SK-N-MC (cell line): ENCODE data around the gene ATF5.
"Not testable (repeated sequence)": the region's sequence is repeated elsewhere in the genome, so short reads cannot be mapped to it uniquely, and the experiment has no call there.

Experiments used
- DNase-seq: peaks from one replicate; pipeline ENCODE4 v3.0.0-alpha.2; 2011; ENCODE audit warnings: low read depth, low spot score
- H3K27ac ChIP-seq: fragments of 200-600 bp; sonication (generic); 2 replicates; pipeline ENCODE4 v1.5.1; 2016; ENCODE audit warnings: mixed run types
- H3K36me3 ChIP-seq: fragments of 200-600 bp; sonication (generic); 2 replicates; pipeline ENCODE4 v1.6.1; 2017; ENCODE audit warnings: antibody characterized with exemption, low read length, mixed read lengths; ENCODE audit not compliant: insufficient read depth
- H3K4me3 ChIP-seq: fragments of 200-600 bp; sonication (generic); 2 replicates; pipeline ENCODE4 v1.5.1; 2016
- H3K9ac ChIP-seq: fragments of 200-600 bp; sonication (generic); 2 replicates; pipeline ENCODE4 v1.8.0; 2017; ENCODE audit warnings: mixed run types, mixed read lengths; ENCODE audit not compliant: insufficient read length
- H3K9me3 ChIP-seq: fragments of 200-600 bp; sonication (generic); 2 replicates; pipeline ENCODE4 v1.6.1; 2017; ENCODE audit warnings: low read depth, mild to moderate bottlenecking, antibody characterized with exemption, low read length, moderate library complexity, mixed read lengths
- EZH2 ChIP-seq: fragments of 200-600 bp; sonication (generic); IDR thresholded peaks from one replicate; pipeline ENCODE4 v1.6.1; 2017; ENCODE audit warnings: antibody characterized with exemption
- FOXP2 ChIP-seq: optimal IDR thresholded peaks from 2 replicates; pipeline ENCODE3; 2011; ENCODE audit warnings: mild to moderate bottlenecking, moderate library complexity; ENCODE audit not compliant: insufficient read depth; ENCODE audit errors: extremely low read length, control extremely low read depth
- POLR2AphosphoS5 ChIP-seq: IDR thresholded peaks from 2 replicates; pipeline ENCODE4 v1.6.1; 2012; ENCODE audit warnings: mild to moderate bottlenecking, low read depth, low read length, borderline replicate concordance

The ATF5 gene

DNA sequence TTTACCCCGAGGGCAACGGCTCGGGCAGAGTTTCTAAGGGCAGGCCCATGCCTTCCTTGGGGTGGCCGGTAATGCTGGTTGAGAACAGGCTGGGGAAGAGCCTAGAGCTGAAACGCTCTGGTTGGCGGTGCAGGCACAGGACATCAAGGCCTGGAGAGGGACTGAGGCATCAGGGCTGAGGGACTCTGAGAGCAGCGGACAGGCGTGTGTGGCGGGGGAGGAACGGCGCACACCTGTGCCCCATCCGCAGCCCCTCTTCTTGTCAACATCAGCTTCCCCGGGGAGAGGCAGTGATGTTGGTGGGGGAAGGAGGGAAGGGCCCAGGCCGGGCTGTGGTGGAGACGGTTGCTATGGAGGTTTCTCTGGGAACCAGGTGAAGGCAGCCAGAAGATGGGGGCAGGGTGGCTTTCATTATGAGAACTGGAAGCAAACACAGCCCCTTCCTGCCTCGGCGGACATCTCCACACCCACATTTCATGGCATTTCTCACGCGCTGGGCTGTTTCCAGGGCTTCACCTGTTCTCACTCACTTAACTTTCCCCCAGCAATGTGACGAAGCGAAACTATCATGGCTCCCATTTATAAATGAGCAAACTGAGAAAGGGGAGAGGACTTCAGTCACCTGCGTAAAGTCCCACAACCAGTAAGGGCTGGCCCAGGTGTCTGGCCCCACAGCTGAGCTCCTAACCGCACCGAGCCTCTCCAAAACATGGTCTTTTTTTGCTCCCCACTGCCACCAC lies 8.2 kb upstream of the ATF5 start:
- DNase-seq = no peak
- no peak for TF ChIP-seq POLR2AphosphoS5
- H3K27ac ChIP-seq = no peak overlapping the region
- no peaks in the 10 kb centered on the region for H3K9me3 ChIP-seq
- no peak overlapping the region for H3K9ac ChIP-seq
- H3K36me3 ChIP-seq = peaks cover 85% of the 10 kb centered on the region
- no peak overlapping the region for H3K4me3 ChIP-seq

DNA sequence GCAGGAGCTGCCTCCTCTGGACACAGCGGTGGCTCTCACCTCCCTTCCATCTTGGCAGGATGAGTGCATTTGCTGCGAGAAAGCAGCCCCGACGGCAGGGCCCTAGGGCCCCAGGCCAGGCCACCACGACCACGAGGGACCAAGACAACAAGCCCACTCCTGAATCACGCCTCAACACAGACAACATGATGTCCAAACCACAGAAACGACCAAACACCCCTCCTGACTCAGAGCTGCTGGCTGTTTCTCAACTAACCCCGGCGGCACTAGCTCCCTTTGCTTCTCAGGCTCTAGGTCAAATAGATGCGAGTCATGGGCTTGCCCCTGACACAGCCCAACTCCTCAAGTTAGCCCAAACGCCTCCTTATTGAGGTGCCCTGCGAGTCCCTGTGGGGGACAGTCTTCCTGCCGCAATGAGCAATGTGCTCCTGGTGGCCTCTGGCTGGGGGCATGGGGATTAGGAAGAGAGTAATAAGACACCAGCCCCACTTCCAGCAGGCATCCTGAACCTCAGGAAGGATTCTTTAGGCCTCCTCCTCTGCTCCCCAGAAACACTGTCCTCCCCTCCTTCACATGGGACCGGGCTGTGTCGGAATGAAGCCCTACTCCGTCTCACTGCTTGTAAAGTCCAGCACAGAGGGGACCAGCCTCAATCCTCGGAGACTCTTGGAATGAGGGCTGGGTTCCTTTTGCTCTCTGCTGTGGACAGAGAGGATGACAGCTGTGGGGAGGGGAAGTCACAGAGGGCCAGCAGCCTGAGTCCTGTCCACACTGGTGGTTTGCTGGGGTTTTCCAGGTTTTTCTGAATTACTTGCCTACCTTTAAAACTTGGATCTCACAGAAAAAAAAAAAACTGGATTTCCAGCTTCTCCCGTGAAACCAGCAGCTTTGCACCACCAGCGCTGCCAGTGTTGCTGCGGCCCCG lies 6.9 kb upstream of the ATF5 start:
- TF ChIP-seq POLR2AphosphoS5 (no peak), FOXP2 (no peak), EZH2 (no peak)
- Histone ChIP-seq H3K27ac (peak overlapping the region; percentile 95), H3K36me3 (peaks cover 87% of the 10 kb centered on the region), H3K9me3 (no peaks in the 10 kb centered on the region), H3K4me3 (no peak overlapping the region), H3K9ac (no peak overlapping the region)
- DNase-seq = no peak

DNA sequence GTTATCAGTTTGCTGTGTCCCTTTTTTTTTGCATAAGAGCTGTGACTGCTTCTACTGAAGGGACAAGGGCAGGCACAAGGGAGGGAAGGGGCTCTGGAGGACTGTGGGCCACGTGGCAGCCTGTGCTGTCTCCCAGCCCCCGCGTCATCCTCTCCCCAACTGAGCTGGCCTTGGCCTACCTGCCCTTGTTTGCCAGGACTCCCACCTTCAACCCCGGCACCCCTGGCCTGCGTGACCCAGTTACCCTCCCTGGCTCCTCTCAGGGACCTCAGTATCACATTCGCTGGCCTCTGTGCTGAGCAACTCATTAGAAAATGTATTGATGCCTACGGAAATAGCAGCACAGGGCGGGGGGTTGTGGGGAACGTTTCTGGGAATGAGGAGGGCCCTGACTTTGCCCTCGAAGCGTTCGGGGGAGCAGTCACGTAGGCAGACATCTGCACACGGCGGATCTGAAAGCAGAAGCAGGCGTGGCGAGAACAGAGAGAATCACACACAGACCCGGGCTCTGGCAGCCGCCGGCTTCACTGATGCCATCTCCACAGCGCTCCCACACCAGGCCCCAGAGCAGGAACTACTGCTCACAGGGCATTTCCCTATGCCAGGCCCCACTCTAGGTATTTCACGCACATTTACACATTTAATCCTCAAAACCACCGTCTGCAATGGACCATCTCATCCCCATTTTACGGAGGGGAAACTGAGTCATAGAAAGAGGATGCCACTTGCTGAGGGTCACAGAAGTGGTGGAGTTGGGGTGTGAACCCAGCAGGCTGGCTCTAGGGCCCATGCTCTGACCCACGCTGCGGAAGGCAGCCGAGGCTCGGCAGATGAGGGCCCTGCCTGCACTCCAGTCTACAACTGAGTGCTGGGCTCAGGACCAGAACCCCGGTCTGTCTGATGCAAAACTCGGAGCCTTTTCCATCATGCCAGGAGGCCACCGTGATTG lies 5.7 kb upstream of the ATF5 start:
- Histone ChIP-seq H3K9me3 (no peaks in the 10 kb centered on the region), H3K27ac (peak overlapping the region; percentile 95), H3K4me3 (no peak overlapping the region; the same call in 1 of the 2 replicates), H3K9ac (peak overlapping the region; percentile 68), H3K36me3 (peaks cover 84% of the 10 kb centered on the region)
- TF ChIP-seq EZH2 = no peak
- no peak for TF ChIP-seq POLR2AphosphoS5
- TF ChIP-seq FOXP2 = no peak
- no peak for DNase-seq

DNA sequence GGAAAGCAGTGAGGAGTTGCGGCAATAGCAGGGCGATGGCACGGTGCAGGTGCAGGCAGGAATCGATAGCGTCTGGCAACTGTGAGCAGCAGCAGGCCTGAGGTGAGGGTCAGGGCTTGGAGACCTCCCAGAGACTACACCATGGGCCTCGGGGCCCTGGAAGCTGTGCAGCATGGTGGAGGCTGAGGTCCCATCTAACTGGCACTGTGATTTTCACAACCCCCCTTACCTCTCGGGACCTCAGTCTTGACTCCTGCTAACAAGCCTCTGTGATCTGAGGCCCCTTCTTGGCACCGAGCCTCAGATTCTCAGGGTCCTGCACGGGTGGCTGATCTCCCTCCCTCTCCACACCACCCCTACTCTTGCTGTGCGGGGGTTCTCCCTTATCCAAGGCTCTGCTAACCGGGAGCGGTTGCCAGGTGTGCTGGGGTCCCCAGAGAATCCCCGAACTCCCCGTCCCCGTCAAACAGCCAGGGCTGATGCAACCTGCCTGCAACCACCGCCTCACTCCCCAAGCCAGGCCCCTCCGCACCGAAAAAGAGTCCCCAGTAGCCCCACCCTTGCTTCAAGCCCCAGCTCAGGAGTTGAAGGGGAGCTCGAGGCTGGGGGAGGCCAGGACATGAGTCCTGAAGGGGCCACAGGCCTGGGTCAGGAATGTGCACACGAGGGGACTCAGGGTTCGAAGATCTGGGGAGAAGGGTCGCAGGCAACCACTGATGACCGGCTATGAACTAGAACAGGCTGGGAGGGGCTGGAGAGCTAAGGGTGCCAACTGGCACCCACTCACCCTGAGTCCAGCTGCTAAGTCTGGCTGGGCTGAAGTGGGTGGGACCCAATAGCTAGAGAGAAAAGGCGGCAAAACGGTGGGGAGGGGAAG lies 4.8 kb upstream of the ATF5 start:
- Histone ChIP-seq H3K27ac (peak overlapping the region; percentile 95), H3K36me3 (peaks cover 81% of the 10 kb centered on the region)
- TF ChIP-seq POLR2AphosphoS5 (no peak; the same call in 1 of the 2 replicates), EZH2 (no peak), FOXP2 (no peak)

DNA sequence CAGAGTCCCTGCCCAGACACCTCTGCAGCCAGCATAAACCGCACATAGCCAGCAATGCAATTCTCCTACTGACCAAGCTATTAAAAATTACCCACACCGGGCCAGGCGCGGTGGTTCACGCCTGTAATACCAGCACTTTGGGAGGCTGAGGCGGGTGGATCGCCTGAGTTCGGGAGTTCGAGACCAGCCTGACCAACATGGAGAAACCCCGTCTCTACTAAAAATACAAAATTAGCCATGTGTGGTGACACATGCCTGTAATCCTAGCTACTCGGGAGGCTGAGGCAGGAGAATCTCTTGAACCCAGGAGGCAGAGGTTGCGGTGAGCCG lies 4.2 kb upstream of the ATF5 start:
- Histone ChIP-seq H3K4me3 (peak overlapping the region; percentile 44), H3K27ac (peak overlapping the region; percentile 95), H3K36me3 (peaks cover 86% of the 10 kb centered on the region), H3K9ac (peak overlapping the region; percentile 68)
- not testable (repeated sequence) for DNase-seq, H3K9me3 ChIP-seq

More for the DNA sequence above, 4.8 kb upstream of the ATF5 start:
- Histone ChIP-seq H3K9me3 (no peaks in the 10 kb centered on the region), H3K4me3 (peak overlapping the region; percentile 44), H3K9ac (peak overlapping the region; percentile 68)
- DNase-seq = no peak

DNA sequence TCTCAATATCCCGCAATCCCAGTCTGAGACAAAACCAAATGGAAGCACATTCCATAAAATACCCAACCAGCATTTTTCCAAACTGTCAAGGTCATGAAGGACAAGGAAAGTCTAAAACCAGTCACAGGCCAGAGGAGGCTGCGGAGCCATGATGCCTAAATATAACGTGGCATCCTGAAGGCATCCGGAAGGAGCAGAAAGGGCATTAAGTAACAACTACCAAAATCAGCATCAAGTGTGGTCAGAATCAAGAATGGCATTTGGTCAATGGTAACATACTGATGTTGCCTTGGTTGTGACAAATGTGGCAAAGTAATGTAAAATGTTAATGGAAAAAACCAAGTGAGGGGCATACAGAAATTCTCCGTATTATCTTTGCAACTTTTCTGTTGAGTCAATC lies 3.5 kb upstream of the ATF5 start:
- no peak for TF ChIP-seq POLR2AphosphoS5
- no peak for TF ChIP-seq FOXP2
- TF ChIP-seq EZH2 = no peak
- H3K9me3 ChIP-seq = no peaks in the 10 kb centered on the region
- DNase-seq = no peak
- peaks cover 89% of the 10 kb centered on the region for H3K36me3 ChIP-seq
- no peak overlapping the region for H3K9ac ChIP-seq
- peak overlapping the region; percentile 95; the same call in 1 of the 2 replicates for H3K27ac ChIP-seq
- no peak overlapping the region for H3K4me3 ChIP-seq

DNA sequence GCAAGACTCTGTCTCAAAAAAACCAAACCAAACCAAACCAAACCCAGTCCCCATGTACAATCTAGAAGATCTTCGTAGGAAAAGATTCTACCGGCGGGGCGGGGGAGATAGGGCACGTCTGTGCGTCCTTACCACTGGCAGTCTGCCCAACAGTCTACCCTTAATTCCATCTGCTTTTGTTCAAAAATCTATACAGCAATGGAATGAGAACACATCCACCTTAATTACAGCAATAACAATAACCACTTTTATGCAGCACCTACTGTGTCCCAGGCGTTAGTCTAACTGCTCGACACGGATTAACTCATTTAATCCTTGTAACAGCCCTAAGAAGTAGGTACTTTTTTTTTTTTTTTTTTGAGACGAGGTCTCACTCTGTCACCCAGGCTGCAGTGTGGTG lies 2.5 kb upstream of the ATF5 start:
- no peak for DNase-seq
- Histone ChIP-seq H3K4me3 (no peak overlapping the region), H3K9me3 (no peaks in the 10 kb centered on the region), H3K36me3 (peaks cover 89% of the 10 kb centered on the region), H3K27ac (no peak overlapping the region), H3K9ac (no peak overlapping the region)
- TF ChIP-seq POLR2AphosphoS5 = no peak
- no peak for TF ChIP-seq EZH2
- no peak for TF ChIP-seq FOXP2
